Daoy (cell line): ENCODE measurements around the gene DISP3. TPM values are rescaled to one million over a fixed set of nuclear protein-coding genes. Genes with fewer than 3 reads are reported as not detected.
"Not testable (repeated sequence)": the region's sequence is repeated elsewhere in the genome, so short reads cannot be mapped to it uniquely, and the experiment has no call there.

Source experiments
- DNase-seq: peaks from one replicate; pipeline ENCODE4 v3.0.0-alpha.2; 2015; ENCODE audit warnings: low read depth
- total RNA-seq: library from RNA; depleted of rRNA; stranded (reverse); fragments of >200 nt; shearing (Covaris generic); gene quantifications from 2 replicates; pipeline ENCODE4 v1.2.3, GENCODE V29; 2014; rRNA removed

The DISP3 gene
- total RNA-seq, 1 experiment from 2014 or later, result 0.11 TPM

DNA sequence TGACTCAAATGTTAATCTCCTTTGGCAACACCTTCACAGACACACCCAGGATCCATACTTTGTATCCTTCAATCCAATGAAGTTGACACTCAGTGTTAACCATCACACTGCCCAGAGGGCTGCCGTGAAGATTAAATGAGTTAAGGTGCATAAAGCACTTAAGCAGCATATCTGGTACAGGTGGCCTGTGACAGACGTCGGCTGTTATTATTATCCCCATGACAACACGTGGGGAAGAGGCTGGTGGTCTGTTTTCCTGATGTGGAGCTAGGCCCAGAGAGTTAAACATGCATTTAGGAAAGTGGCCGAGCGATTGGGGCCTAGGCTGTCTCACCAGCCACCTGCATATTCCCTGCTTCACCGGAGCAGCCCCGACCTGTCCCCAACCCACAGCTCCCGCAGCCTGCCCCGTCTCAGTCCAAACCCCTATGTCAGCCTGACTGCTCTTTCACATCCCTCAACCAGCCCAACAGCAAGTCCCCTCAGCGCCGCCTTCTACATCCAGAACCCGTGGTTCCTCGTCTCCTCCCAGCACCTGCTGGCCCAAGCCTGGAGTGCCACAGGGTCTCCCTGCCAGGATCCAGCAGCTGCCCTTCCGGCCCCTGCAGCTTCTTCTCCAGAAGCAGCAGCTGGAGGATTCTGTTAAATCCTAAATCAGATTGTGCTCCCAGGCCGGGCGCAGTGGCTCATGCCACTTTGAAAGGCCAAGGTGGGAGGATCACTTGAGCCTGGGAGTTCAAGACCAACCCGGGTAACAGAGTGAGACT is 97.3 kb downstream of the DISP3 start:
- no peak for DNase-seq

DNA sequence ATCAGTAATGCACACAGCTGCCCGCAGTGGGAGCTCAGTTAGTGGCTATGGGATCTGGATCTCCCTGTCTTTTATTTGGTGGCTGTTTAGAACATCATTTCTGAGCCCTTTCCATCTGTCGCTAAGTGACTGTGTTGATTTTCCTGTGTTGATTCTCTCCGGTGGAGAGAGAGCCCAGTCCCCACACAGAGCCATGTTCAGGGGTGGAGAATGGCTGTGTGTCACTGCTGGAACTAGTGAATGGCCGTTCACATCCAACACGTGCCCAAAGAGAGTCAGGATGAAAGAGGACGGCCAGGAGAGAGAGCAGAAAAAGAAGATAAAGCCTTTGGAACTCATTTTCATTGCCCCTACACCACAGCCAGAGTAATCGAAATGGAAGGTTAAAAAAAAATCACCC is 99.0 kb downstream of the DISP3 start:
- DNase-seq, result no peak

- no peak for DNase-seq
These were observed 100.6 kb downstream of the DISP3 start for GRCh38 chr1:11579506-11579905.

DNA sequence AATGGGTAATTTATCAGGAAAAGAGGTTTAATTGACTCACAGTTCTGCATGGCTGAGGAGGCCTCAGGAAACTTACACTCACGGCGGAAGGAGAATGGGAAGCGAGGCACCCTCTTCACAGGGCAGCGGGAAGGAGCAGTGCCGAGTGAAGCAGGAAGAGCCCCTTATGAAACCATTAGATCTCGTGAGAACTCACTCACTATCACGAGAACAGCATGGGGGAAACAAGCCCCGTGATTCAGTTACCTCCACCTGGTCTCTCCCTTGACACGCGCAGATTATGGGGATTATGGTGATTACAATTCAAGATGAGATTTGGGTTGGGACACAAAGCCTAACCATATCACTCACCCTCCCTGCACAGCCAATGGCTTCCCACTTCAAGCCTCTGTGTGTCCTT is 101.1 kb downstream of the DISP3 start:
- DNase-seq, result not testable (repeated sequence)

DNA sequence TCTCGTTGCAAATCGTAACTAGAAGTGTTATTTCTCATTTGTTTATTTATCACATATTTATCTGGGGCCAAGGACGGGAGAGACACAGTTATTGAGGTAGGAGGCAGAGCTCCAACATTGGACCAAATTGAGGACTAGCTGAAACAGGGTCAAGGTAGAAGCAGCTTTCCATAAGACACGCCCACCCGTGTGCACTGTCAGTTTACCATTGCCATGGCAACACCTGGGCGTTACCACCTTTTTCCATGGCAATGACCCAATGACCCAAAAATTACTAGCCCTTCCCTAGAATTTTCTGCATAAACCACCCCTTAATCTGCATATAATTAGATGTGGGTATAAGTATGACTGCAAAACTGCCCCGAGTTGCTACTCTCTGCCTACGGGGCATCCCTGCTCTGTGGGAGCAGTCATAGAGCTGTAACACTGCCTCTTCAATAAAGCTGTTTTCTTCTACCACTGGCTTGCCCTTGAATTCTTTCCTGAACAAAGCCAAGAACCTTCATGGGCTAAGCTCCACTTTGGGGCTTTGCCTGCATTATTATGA is 102.6 kb downstream of the DISP3 start:
- DNase-seq, result no peak

DNA sequence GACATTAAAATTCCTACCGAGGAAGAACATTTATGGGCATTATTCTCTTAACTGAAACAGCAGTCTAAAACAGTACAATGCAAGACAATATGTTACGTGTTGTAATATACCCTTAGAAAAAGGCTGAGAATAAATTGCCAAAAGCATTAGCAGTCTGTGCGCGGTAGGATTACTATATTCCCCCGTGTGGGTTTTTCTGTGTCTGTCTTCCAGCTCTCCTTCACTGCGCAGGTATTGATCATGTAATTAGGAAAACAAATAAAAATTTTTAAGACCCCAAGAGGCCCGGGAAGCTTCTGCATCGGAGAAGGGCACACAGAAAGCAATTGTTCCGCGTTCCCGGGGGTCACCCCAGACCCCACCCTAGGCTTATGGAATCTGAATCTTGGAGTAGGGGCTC is 106.4 kb downstream of the DISP3 start:
- DNase-seq, result no peak

Other genes starting within 250 kb of the DISP3 start
- 34.8 and 42.5 TPM in 2 replicates for gene MTOR, start 216.6 kb upstream of the DISP3 start, total RNA-seq
- 13.8 and 15.3 TPM in 2 replicates for gene UBIAD1, start 206.0 kb upstream of the DISP3 start, total RNA-seq
- 1.4 TPM in 1 of 2 replicates, not detected in the other for gene FBXO2, start 175.3 kb downstream of the DISP3 start, total RNA-seq
- 2.7 and 6.3 TPM in 2 replicates for gene FBXO44, start 175.7 kb downstream of the DISP3 start, total RNA-seq
- 1.1 and 2.4 TPM in 2 replicates for gene FBXO6, start 185.0 kb downstream of the DISP3 start, total RNA-seq
- 80.3 and 91.7 TPM in 2 replicates for gene MAD2L2, start 202.0 kb downstream of the DISP3 start, total RNA-seq
- gene DRAXIN, start 212.6 kb downstream of the DISP3 start, total RNA-seq, result 0.86 and 0.97 TPM in 2 replicates